OCI-LY1 (cell line): ENCODE results near the gene TEX14.

ENCODE experiments used
- CTCF ChIP-seq: fragments of 200-600 bp; sonication (generic), shearing (Covaris generic); IDR thresholded peaks from 2 replicates; pipeline ENCODE4 v1.5.1; 2017; ENCODE audit warnings: mild to moderate bottlenecking, antibody characterized with exemption, low read length, moderate library complexity, mixed read lengths
- EZH2 ChIP-seq: fragments of 200-600 bp; sonication (generic), shearing (Covaris generic); IDR thresholded peaks from 2 replicates; pipeline ENCODE4 v1.8.0; 2017; ENCODE audit warnings: borderline replicate concordance, mixed run types, mild to moderate bottlenecking, antibody characterized with exemption, low read length, moderate library complexity, mixed read lengths

GRCh38 chr17:58606934-58607333 is 84.9 kb downstream of the TEX14 start:
- TF ChIP-seq EZH2 (no peak), CTCF (no peak)
